Uterus (tissue), 2 donors: Measurements from ENCODE around the gene PNPO.

Experiments used
- POLR2A ChIP-seq, 2 donors: fragments of 450-650 bp; IDR thresholded peaks; one replicate each; pipeline ENCODE4 v1.6.1; 2016; ENCODE audit warnings: antibody characterized with exemption in 2 of 2, mild to moderate bottlenecking in 1 of 2, moderate library complexity in 1 of 2
- TF ChIP-seq, protein P1 (sequence below), 4 experiments: fragments of 200-600 bp in 2 of 4; fragments of 450-650 bp in 2 of 4; sonication (generic) in 2 of 4; IDR thresholded peaks; one replicate each; pipeline ENCODE4 v1.5.1; 2016 to 2019; ENCODE audit warnings: antibody characterized with exemption in 4 of 4, mild to moderate bottlenecking in 2 of 4, moderate library complexity in 1 of 4

GRCh38 chr17:47935961-47936360 lies 5.4 kb upstream of the PNPO start:
- TF ChIP-seq, protein P1, sequence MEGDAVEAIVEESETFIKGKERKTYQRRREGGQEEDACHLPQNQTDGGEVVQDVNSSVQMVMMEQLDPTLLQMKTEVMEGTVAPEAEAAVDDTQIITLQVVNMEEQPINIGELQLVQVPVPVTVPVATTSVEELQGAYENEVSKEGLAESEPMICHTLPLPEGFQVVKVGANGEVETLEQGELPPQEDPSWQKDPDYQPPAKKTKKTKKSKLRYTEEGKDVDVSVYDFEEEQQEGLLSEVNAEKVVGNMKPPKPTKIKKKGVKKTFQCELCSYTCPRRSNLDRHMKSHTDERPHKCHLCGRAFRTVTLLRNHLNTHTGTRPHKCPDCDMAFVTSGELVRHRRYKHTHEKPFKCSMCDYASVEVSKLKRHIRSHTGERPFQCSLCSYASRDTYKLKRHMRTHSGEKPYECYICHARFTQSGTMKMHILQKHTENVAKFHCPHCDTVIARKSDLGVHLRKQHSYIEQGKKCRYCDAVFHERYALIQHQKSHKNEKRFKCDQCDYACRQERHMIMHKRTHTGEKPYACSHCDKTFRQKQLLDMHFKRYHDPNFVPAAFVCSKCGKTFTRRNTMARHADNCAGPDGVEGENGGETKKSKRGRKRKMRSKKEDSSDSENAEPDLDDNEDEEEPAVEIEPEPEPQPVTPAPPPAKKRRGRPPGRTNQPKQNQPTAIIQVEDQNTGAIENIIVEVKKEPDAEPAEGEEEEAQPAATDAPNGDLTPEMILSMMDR (IDR thresholded peaks at IDR 0.05), result no peak
- no peak for TF ChIP-seq POLR2A (IDR thresholded peaks at IDR 0.05)
